ENCODE data around the gene SOS1. TPM values are rescaled to one million over a fixed set of nuclear protein-coding genes. Genes with fewer than 3 reads are reported as not detected.

SOS1 gene
- polyA plus RNA-seq, 1 of the 3 experiments (the other 2 are of a cell fraction) = 12.8 TPM

GRCh38 chr2:39150102-39150562, 29.3 kb upstream of the SOS1 start:
- H3F3A ChIP-seq (replicated peaks; ENCODE audit: insufficient read depth) = no peaks in the 10 kb centered on the region
- no peaks in the 10 kb centered on the region; a peak in 1 of 4 replicates for H3K4me1 ChIP-seq (ENCODE audit: control insufficient read depth in 1 of 2, insufficient read depth in 2 of 2, low read depth in 1 of 2, low read length in 1 of 2)
- H3K79me2 ChIP-seq (ENCODE audit: insufficient read depth) = no peaks in the 10 kb centered on the region
- no peak overlapping the region for H3K4me3 ChIP-seq (ENCODE audit: low read depth in 2 of 2, low read length in 1 of 2)
- H3K9me2 ChIP-seq = no peaks in the 10 kb centered on the region
- H3K9ac ChIP-seq = no peak overlapping the region
- no peak for TF ChIP-seq TEAD4 (IDR thresholded peaks at IDR 0.05; ENCODE audit: borderline replicate concordance, insufficient read depth)
- TF ChIP-seq GABPA (IDR thresholded peaks at IDR 0.05; ENCODE audit: low read depth) = no peak
- TF ChIP-seq MEF2A (IDR thresholded peaks at IDR 0.05; ENCODE audit: borderline replicate concordance, low read depth) = no peak
- TF ChIP-seq SIN3A (IDR thresholded peaks at IDR 0.05; ENCODE audit: borderline replicate concordance, low read depth, low read length) = no peak
- no peak for TF ChIP-seq RXRA (IDR thresholded peaks at IDR 0.05; ENCODE audit: borderline replicate concordance, low read depth)
- no peak for TF ChIP-seq FOSL2 (IDR thresholded peaks at IDR 0.05; ENCODE audit: borderline replicate concordance, low read depth)
- TF ChIP-seq NFIC (IDR thresholded peaks at IDR 0.05; ENCODE audit: borderline replicate concordance) = no peak
- no peak for TF ChIP-seq RFX5 (IDR thresholded peaks at IDR 0.05; ENCODE audit: low read length)
- TF ChIP-seq FOXM1 (IDR thresholded peaks at IDR 0.05; ENCODE audit: low read depth) = no peak
- no peak for TF ChIP-seq EP300 (IDR thresholded peaks at IDR 0.05; ENCODE audit: borderline replicate concordance in 1 of 2, low read depth in 1 of 2, low read length in 1 of 2)
- TF ChIP-seq MXI1 (IDR thresholded peaks at IDR 0.05; ENCODE audit: low read depth, low read length) = no peak
- TF ChIP-seq FOXJ3 (CRISPR knock-in tag; IDR thresholded peaks at IDR 0.05) = no peak
- TF ChIP-seq YY1 (IDR thresholded peaks at IDR 0.05; ENCODE audit: low read depth) = no peak
- TF ChIP-seq, protein P1, sequence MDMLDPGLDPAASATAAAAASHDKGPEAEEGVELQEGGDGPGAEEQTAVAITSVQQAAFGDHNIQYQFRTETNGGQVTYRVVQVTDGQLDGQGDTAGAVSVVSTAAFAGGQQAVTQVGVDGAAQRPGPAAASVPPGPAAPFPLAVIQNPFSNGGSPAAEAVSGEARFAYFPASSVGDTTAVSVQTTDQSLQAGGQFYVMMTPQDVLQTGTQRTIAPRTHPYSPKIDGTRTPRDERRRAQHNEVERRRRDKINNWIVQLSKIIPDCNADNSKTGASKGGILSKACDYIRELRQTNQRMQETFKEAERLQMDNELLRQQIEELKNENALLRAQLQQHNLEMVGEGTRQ (IDR thresholded peaks at IDR 0.05; ENCODE audit: borderline replicate concordance, low read depth, low read length) = no peak
- TF ChIP-seq, protein P2, sequence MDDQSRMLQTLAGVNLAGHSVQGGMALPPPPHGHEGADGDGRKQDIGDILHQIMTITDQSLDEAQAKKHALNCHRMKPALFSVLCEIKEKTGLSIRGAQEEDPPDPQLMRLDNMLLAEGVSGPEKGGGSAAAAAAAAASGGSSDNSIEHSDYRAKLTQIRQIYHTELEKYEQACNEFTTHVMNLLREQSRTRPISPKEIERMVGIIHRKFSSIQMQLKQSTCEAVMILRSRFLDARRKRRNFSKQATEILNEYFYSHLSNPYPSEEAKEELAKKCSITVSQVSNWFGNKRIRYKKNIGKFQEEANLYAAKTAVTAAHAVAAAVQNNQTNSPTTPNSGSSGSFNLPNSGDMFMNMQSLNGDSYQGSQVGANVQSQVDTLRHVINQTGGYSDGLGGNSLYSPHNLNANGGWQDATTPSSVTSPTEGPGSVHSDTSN (IDR thresholded peaks at IDR 0.05) = no peak
- TF ChIP-seq TCF12 (IDR thresholded peaks at IDR 0.05) = no peak
- TF ChIP-seq, protein P3, sequence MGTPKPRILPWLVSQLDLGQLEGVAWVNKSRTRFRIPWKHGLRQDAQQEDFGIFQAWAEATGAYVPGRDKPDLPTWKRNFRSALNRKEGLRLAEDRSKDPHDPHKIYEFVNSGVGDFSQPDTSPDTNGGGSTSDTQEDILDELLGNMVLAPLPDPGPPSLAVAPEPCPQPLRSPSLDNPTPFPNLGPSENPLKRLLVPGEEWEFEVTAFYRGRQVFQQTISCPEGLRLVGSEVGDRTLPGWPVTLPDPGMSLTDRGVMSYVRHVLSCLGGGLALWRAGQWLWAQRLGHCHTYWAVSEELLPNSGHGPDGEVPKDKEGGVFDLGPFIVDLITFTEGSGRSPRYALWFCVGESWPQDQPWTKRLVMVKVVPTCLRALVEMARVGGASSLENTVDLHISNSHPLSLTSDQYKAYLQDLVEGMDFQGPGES (IDR thresholded peaks at IDR 0.05; ENCODE audit: low read depth, low read length) = no peak
- no peak for TF ChIP-seq REST (IDR thresholded peaks at IDR 0.05; ENCODE audit: low read depth, low read length)
- no peak for TF ChIP-seq CTCF (IDR thresholded peaks at IDR 0.05)
- TF ChIP-seq ZBTB33 (IDR thresholded peaks at IDR 0.05; ENCODE audit: borderline replicate concordance, low read depth) = no peak
- H3K27me3 ChIP-seq (ENCODE audit: insufficient read depth) = no peaks in the 10 kb centered on the region
- no peak overlapping the region for H2AFZ ChIP-seq (ENCODE audit: low read depth)
- H4K20me1 ChIP-seq (ENCODE audit: insufficient read depth) = no peaks in the 10 kb centered on the region
- 96% methylated on average over 6 of the region's 6 CpGs for WGBS (ENCODE audit: low lambda C conversion rate)
- ChIA-PET CTCF (interaction anchor here (1.0 to 1.2 kb wide), 2 partner anchors 25 to 80 kb away, joined by 3 read pairs; no protein-coding TSS in a partner anchor), POLR2A (no interaction called here)
- no peak overlapping the region for H3K27ac ChIP-seq (ENCODE audit: low read depth in 2 of 2, low read length in 1 of 2)
- no peak for DNase-seq
- no peaks in the 10 kb centered on the region for H3K9me3 ChIP-seq
- H3K4me2 ChIP-seq = no peak overlapping the region
- no peaks in the 10 kb centered on the region for H3K36me3 ChIP-seq (replicated peaks in 1 of 2; ENCODE audit: control insufficient read depth in 1 of 2, insufficient read depth in 2 of 2, low read length in 1 of 2)
